Adrenal gland (tissue), 5 donors: Measurements from ENCODE around the gene LRP2BP.

ENCODE experiments used
- CTCF ChIP-seq, 6 experiments: fragments of 450-650 bp in 4 of 6; fragments of 200-600 bp in 2 of 6; sonication (generic) in 1 of 6; IDR thresholded peaks; 1 replicate in 5 of 6; 2 replicates in 1 of 6; pipeline versions ENCODE4 v1.5.1 to v1.8.0; 2016 to 2021; ENCODE audit warnings: antibody characterized with exemption in 6 of 6, mild to moderate bottlenecking in 2 of 6, moderate library complexity in 1 of 6
- POLR2A ChIP-seq, 2 donors: fragments of 450-650 bp; IDR thresholded peaks; one replicate each; pipeline ENCODE4 v1.6.1; 2017; ENCODE audit warnings: antibody characterized with exemption in 2 of 2, mild to moderate bottlenecking in 2 of 2, moderate library complexity in 1 of 2
- donor health status: DM: no; HTN: no; CAD: no.

- TF ChIP-seq POLR2A (IDR thresholded peaks at IDR 0.05) (no peak), CTCF (IDR thresholded peaks at IDR 0.05) (peak in 2 of 6 experiments; percentile 14 to 23)
Measured at GRCh38 chr4:185396724-185397385, 1.1 kb upstream of the LRP2BP start, which contains the start of gene ANKRD37.
